Measurements from ENCODE around the gene ZBTB17. TPM values are rescaled to one million over a fixed set of nuclear protein-coding genes. Genes with fewer than 3 reads are reported as not detected.
"Not testable (repeated sequence)": the region's sequence is repeated elsewhere in the genome, so short reads cannot be mapped to it uniquely, and the experiment has no call there.

The ZBTB17 gene
- total and polyA plus RNA-seq, 12 donors: 16.4 to 54.9 (median 20.8) TPM

- no peak for TF ChIP-seq CTCF (IDR thresholded peaks at IDR 0.05)
- H3K4me1 ChIP-seq: no peaks in the 10 kb centered on the region
- peaks cover 0 to 100% (median 79%) of the 10 kb centered on the region in 9 donors for H3K36me3 ChIP-seq
- H3K9me3 ChIP-seq: no peaks in the 10 kb centered on the region
- ATAC-seq (no peak), DNase-seq (no peak)
- no peak overlapping the region for H3K27ac ChIP-seq
- 84 to 89% methylated on average over 11 of the region's 11 CpGs for WGBS, 2 donors
- no peaks in the 10 kb centered on the region for H3K27me3 ChIP-seq
- no peak overlapping the region for H3K4me3 ChIP-seq
- intact Hi-C loops (cut with DNase I): no loop called here
These were observed 44.5 kb downstream of the ZBTB17 start for GRCh38 chr1:15931401-15931800.

- no peak for ATAC-seq
- Histone ChIP-seq H3K9me3 (no peaks in the 10 kb centered on the region), H3K27me3 (no peaks in the 10 kb centered on the region), H3K36me3 (peaks cover 0 to 100% (median 73%) of the 10 kb centered on the region in 9 donors), H3K4me1 (peaks cover 0 to 4% (median 0%) of the 10 kb centered on the region in 9 donors), H3K4me3 (no peak overlapping the region), H3K27ac (no peak overlapping the region)
- 96 to 97% methylated on average over 17 of the region's 17 CpGs for WGBS, 2 donors
- intact Hi-C loops (cut with DNase I): loop anchor here in 2 of 10 donors (10.0 kb wide), 1 partner anchor 114 kb away; no protein-coding TSS in a partner anchor
- DNase-seq: no peak
- no peak for TF ChIP-seq CTCF (IDR thresholded peaks at IDR 0.05)
These were observed 46.6 kb downstream of the ZBTB17 start for GRCh38 chr1:15928971-15929965.

GRCh38 chr1:15926448-15926847, 49.5 kb downstream of the ZBTB17 start:
- not testable (repeated sequence) for H3K9me3 ChIP-seq, H3K4me1 ChIP-seq, H3K27me3 ChIP-seq, H3K27ac ChIP-seq, H3K4me3 ChIP-seq, DNase-seq, ATAC-seq
- WGBS, 2 donors: 83 to 96% methylated on average over 8 of the region's 8 CpGs
- intact Hi-C loops (cut with DNase I): loop anchor here in 2 of 10 donors (10.0 kb wide), 1 partner anchor 112 kb away; no protein-coding TSS in a partner anchor
- H3K36me3 ChIP-seq: peaks cover 0 to 100% (median 72%) of the 10 kb centered on the region in 9 donors

- H3K36me3 ChIP-seq: peaks cover 0 to 100% (median 53%) of the 10 kb centered on the region in 9 donors
- H3K4me1 ChIP-seq: peaks cover 0 to 5% (median 0%) of the 10 kb centered on the region in 9 donors
- ATAC-seq (no peak), DNase-seq (no peak)
- no peaks in the 10 kb centered on the region for H3K9me3 ChIP-seq
- H3K4me3 ChIP-seq: no peak overlapping the region
- no peaks in the 10 kb centered on the region for H3K27me3 ChIP-seq
- H3K27ac ChIP-seq: no peak overlapping the region
- 78 to 82% methylated on average over 2 of the region's 2 CpGs for WGBS, 2 donors
- intact Hi-C loops (cut with DNase I): loop anchor here in 3 of 10 donors (5.0 to 10.0 kb wide), 2 partner anchors 71 to 108 kb away; no protein-coding TSS in a partner anchor
- no peak for TF ChIP-seq CTCF (IDR thresholded peaks at IDR 0.05)
These were observed 52.7 kb downstream of the ZBTB17 start for GRCh38 chr1:15923241-15923640.

All from heart right ventricle (tissue), 16 donors.